GM13976 (cell line): ENCODE results near the gene MGP.

ENCODE experiments used
- DNase-seq: peaks from one replicate; pipeline ENCODE4 v3.0.0; 2012; ENCODE audit warnings: low spot score
- in situ Hi-C: fragments of 300-500 bp; cut with MboI; formaldehyde crosslinking; loops from one replicate; pipeline ENCODE4 v1.12.0; 2022; ENCODE audit warnings: low sequenced_read_pairs, mixed read lengths, inconsistent platforms; ENCODE audit not compliant: unreplicated experiment
- TF ChIP-seq, protein P1 (sequence below): IDR thresholded peaks from 2 replicates; pipeline ENCODE4 v1.5.1; 2012; ENCODE audit warnings: borderline replicate concordance, mild to moderate bottlenecking; ENCODE audit not compliant: insufficient read depth; ENCODE audit errors: extremely low read depth, missing control alignments, control extremely low read depth

Gene MGP

DNA sequence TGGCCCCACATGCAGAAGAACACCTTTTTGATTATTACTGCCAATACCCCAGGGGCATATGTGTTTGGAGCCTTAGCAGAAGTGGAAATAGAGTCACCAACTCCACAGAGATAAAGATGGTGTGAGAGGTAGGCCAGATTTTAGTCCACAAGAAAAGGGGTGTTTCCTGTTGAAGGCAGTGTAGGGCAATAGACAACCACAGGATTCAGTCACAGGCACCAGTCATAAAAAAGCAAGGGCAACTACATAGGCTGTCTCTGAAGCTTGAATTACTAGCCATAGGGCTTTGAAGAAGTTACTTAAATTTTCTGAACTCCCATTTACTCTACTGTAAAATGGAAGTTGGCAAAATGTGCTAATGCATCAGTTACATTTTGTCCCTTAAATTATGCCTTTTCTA is 33.8 kb upstream of the MGP start:
- in situ Hi-C loops = no loop called here
- DNase-seq = no peak
- TF ChIP-seq, protein P1, sequence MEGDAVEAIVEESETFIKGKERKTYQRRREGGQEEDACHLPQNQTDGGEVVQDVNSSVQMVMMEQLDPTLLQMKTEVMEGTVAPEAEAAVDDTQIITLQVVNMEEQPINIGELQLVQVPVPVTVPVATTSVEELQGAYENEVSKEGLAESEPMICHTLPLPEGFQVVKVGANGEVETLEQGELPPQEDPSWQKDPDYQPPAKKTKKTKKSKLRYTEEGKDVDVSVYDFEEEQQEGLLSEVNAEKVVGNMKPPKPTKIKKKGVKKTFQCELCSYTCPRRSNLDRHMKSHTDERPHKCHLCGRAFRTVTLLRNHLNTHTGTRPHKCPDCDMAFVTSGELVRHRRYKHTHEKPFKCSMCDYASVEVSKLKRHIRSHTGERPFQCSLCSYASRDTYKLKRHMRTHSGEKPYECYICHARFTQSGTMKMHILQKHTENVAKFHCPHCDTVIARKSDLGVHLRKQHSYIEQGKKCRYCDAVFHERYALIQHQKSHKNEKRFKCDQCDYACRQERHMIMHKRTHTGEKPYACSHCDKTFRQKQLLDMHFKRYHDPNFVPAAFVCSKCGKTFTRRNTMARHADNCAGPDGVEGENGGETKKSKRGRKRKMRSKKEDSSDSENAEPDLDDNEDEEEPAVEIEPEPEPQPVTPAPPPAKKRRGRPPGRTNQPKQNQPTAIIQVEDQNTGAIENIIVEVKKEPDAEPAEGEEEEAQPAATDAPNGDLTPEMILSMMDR = no peak

DNA sequence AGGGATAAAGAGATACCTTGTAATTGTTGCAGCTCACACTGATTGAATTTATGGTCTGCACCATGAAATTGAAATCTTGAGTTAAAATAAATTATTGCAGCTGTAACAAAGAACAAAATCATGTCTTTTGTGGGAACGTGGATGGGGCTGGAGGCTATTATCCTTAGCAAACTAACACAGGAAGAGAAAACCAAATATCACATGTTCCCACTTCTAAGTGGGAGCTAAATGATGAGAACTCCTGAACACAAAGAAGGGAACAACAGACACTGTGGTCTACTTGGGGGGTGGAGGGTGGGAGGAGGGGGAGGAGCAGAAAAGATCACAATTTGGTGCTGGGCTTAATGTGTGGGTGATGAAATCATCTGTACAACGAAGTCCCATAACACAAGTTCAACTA is 30.1 kb upstream of the MGP start:
- in situ Hi-C loops = no loop called here
- no peak for DNase-seq
- TF ChIP-seq, protein P1 = no peak

DNA sequence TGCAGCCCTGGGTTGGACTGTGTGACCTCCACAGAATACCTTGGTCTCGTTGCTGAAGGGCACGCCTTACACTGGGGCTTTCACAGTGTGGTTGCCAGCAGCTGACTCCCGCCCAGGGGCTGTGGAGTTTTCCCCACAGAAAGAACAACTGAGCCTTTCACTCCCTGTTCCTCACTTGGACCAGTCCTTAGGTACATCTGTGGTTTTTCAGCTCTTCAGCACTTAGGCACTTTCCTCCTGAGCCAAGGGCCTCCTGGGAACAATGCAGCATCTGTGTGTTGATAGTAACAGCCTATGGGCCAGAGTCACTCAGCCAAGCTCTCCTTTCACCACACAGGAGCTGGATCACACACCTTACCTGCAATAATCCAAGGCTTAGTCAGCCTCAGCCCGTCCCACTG is 27.7 kb upstream of the MGP start:
- in situ Hi-C loops = no loop called here
- TF ChIP-seq, protein P1 = no peak
- DNase-seq = no peak

DNA sequence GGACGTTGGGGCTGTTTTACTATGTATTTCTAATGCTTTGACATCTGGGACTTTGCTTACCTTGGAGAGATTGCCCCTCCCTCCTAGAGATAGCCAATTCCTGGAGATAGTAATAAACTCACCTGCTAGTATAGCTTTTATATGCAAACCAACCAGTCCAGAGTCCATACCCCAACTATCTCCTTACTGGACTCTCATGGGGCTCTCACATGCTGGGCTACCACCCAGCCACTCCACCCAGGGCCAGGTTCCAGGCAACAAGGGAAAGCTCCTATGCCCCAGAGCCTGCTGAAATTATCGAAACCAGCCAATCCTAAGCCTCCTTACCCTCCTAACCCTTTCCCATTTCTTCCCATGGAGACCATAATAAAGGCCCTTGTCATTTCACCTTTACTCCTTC is 25.5 kb upstream of the MGP start:
- no peak for DNase-seq
- in situ Hi-C loops = no loop called here
- TF ChIP-seq, protein P1 = no peak

DNA sequence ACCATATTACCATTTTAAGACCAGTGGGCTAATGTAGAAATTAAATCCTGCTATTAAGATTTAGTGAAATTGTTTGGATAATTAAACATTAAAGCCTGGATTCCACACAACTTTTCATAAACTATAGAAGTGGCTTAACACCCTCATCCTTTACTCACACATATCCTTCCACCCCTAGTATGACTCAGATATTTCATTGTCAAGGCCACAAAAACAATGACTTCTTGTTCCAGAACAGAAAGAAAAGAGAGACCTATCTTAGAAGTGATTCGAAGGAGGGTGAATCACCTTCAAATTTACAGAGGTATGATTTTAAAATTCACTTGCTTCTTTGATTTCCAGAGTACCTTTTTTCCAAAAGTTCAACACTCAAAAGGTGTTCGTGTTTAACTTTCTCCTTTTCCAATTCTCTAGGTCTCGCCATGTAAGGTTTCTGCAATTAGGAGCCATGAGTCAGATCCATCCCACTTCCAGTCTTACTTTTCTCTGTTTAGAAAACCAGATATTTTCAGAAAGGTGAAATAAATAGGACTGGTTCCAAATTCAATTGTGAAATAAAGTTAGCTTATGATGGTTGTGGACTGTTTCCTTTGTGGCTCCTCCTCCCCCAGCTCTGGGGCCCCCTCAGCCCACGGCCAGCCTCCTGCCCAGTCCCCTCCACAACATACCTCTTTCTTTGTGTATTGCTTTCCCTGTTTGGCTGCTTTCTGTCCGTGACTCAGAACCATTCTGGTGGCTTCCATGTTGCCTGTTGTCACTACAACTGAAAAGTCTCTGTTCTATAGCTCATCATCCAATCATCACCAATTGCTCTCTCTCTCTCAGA is 24.6 kb upstream of the MGP start:
- in situ Hi-C loops = no loop called here
- no peak for DNase-seq
- TF ChIP-seq, protein P1 = no peak

DNA sequence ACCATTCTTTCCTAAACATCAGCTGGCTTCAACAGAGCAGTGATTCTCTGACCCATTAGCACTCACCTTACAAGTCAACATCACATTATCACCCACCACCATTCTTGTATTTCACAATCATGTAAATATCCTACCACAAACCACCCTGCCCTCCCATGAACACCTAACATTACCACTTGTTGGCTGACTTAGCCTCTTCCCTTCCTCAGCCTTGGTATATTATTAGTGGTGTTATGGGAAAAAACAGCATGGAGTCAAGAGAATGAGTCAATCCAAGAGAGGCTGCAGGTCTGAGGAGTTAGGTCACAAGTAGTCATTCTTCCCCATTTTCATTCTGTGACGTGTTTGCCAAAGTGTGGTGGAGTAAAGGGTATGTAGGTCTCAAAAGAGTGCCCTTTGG is 22.3 kb upstream of the MGP start:
- TF ChIP-seq, protein P1 = no peak
- in situ Hi-C loops = no loop called here
- DNase-seq = no peak

DNA sequence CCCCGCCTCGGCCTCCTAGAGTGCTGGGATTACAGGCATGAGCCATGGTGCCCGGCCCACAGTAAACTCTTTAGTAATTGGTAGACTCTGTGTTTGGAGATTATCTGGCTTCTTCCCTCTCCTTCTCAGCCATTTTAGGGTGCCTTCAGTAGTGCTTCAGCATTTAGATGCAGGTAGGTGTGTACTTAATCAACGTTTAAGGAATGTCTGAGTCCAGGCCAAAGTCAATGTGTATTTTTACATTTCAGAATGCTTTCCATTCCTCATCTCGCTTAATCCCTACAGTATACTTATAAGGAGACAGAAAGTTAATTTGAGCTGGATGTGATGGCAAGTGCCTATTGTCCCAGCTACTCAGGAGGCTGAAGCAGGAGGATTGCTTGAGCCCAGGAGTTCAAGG is 20.5 kb upstream of the MGP start:
- in situ Hi-C loops = no loop called here
- no peak for DNase-seq
- TF ChIP-seq, protein P1 = no peak
